Measurements from ENCODE around the gene EIF2B2. TPM values are rescaled to one million over a fixed set of nuclear protein-coding genes. Genes with fewer than 3 reads are reported as not detected.
A peak's percentile ranks its signal among the peaks of the same experiment; 100 is the strongest.

Gene EIF2B2
- total and polyA plus RNA-seq, 9 of the 15 experiments (the other 6 are each of a cell fraction or from before 2014, with no cell fraction given) = 10.6 to 94.1 (median 38.9) TPM

DNA sequence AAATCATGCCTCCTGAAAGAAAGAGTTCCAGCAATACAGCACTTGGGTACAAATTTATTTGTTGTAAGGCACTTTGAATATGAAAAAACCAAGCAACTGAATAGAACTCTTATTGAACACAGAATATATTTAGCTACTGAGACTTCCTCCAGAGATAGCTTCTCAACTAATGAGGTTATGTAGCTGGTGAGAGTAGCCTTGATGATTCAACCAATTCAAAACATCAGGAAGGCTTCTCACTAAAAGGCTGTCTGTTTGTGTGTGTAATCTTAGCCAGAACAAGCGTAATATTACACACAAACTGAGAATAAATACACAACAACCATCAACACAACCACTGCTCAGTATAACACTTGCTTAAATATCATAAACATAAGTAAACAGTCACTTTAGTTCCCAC lies 20.4 kb downstream of the EIF2B2 start:
- Histone ChIP-seq H3K9me1 (ENCODE audit: control insufficient read depth, insufficient read depth, low read length) (no peaks in the 10 kb centered on the region), H3K4me2 (ENCODE audit: insufficient read depth, low read length) (no peak overlapping the region), H3K36me3 (ENCODE audit: control insufficient read depth, insufficient read depth, low read length) (peaks cover 49% of the 10 kb centered on the region; the same call in 2 of the 3 replicates), H2AFZ (ENCODE audit: low read depth, low read length) (no peak overlapping the region), H3K27ac (ENCODE audit: extremely low read depth, low read depth, low read length) (no peak overlapping the region), H3K4me1 (replicated peaks in 1 of 2; ENCODE audit: control insufficient read depth in 2 of 2, insufficient read depth in 2 of 2, low read length in 2 of 2) (peaks cover 0 to 19% of the 10 kb centered on the region in 2 experiments; a peak in 3 of 5 replicates), H3K4me3 (no peak overlapping the region), H4K20me1 (replicated peaks; ENCODE audit: control insufficient read depth, insufficient read depth, low read length) (no peaks in the 10 kb centered on the region), H3K9ac (ENCODE audit: insufficient read depth in 1 of 2, low read depth in 2 of 2, low read length in 2 of 2) (no peak overlapping the region), H3K79me2 (ENCODE audit: control insufficient read depth, insufficient read depth, low read length) (no peaks in the 10 kb centered on the region), H3K9me3 (replicated peaks; ENCODE audit: control insufficient read depth, insufficient read depth, low read depth, low read length) (no peaks in the 10 kb centered on the region), H3K27me3 (ENCODE audit: control insufficient read depth in 2 of 2, insufficient read depth in 2 of 2, low read length in 2 of 2) (no peaks in the 10 kb centered on the region)
- 80% methylated on average over 1 of the region's 1 CpG for WGBS (ENCODE audit: insufficient coverage, low coverage, missing lambda C conversion rate)
- DNase-seq (ENCODE audit: extremely low read depth in 1 of 4, low spot score in 3 of 4) (no peak), ATAC-seq (no peak), FAIRE-seq (no peak)
- ChIA-PET CTCF (ENCODE audit: low intra/inter-chr PET ratio) (no interaction called here), POLR2A (interaction anchor here (0.6 to 1.3 kb wide), 2 partner anchors 9 to 10 kb away, joined by 3 to 4 read pairs; no protein-coding TSS in a partner anchor)
- intact Hi-C loops (cut with micrococcal nuclease) = no loop called here
- in situ Hi-C loops (cut with MboI) = no loop called here
- no TSS peak for BruUV-seq (replicated peaks)
- TF ChIP-seq KLF13 (tag; IDR thresholded peaks at IDR 0.05; ENCODE audit: borderline replicate concordance, low read depth) = no peak

DNA sequence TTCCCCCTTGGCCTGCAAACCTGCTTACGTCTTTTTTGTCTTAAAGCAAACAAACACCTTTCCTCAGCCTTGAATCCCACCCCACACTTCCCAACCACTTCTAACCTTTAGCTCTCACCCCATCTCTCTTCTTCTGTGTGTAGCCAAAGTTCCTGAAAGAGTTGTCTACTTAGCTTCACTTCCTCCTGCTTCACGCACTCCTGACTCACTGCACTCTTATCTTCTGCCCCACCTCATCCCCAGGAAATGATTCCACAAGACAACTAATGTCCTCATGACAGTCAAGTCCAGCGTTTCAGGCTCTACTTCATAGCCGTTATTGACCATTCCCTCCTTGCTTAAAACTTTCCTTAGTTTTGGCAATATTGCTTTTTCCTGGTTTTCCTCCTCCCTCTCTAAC lies 22.4 kb downstream of the EIF2B2 start:
- peak in 2 of 4 experiments; percentile 53 to 72 for DNase-seq (ENCODE audit: extremely low read depth in 1 of 4, low spot score in 3 of 4)
- 0% methylated on average over 4 of the region's 4 CpGs for WGBS (ENCODE audit: insufficient coverage, low coverage, missing lambda C conversion rate)
- Histone ChIP-seq H3K9me1 (ENCODE audit: control insufficient read depth, insufficient read depth, low read length) (no peaks in the 10 kb centered on the region), H3K79me2 (ENCODE audit: control insufficient read depth, insufficient read depth, low read length) (no peaks in the 10 kb centered on the region), H3K4me1 (replicated peaks in 1 of 2; ENCODE audit: control insufficient read depth in 2 of 2, insufficient read depth in 2 of 2, low read length in 2 of 2) (peaks cover 0 to 19% of the 10 kb centered on the region in 2 experiments; a peak in 3 of 5 replicates), H4K20me1 (replicated peaks; ENCODE audit: control insufficient read depth, insufficient read depth, low read length) (no peaks in the 10 kb centered on the region), H3K9ac (ENCODE audit: insufficient read depth in 1 of 2, low read depth in 2 of 2, low read length in 2 of 2) (0 out of 4 replicates have a peak overlapping the region, but pooled peaks of 1 of the 2 experiments have one; percentile 14), H3K36me3 (ENCODE audit: control insufficient read depth, insufficient read depth, low read length) (peaks cover 38% of the 10 kb centered on the region; the same call in 2 of the 3 replicates), H3K27ac (ENCODE audit: extremely low read depth, low read depth, low read length) (peak overlapping the region; percentile 74), H3K4me3 (no peak overlapping the region), H3K4me2 (ENCODE audit: insufficient read depth, low read length) (peak overlapping the region; percentile 60), H2AFZ (ENCODE audit: low read depth, low read length) (0 out of 2 replicates have a peak overlapping the region, but pooled peaks have one; percentile 47), H3K9me3 (replicated peaks; ENCODE audit: control insufficient read depth, insufficient read depth, low read depth, low read length) (no peaks in the 10 kb centered on the region), H3K27me3 (ENCODE audit: control insufficient read depth in 2 of 2, insufficient read depth in 2 of 2, low read length in 2 of 2) (no peaks in the 10 kb centered on the region)
- ChIA-PET CTCF (ENCODE audit: low intra/inter-chr PET ratio) (no interaction called here), POLR2A (interaction anchor here (0.9 to 1.8 kb wide), 5 partner anchors 11 to 164 kb away, joined by 3 to 7 read pairs (median 3); partner anchors contain the start of gene ZC2HC1C)
- peak; percentile 94 for FAIRE-seq
- in situ Hi-C loops (cut with MboI) = no loop called here
- ATAC-seq = peak; percentile 96
- intact Hi-C loops (cut with micrococcal nuclease) = no loop called here
- BruUV-seq (replicated peaks) = no TSS peak
- TF ChIP-seq TRIM24 (IDR thresholded peaks at IDR 0.05) = peak; percentile 35 to 63; a peak in 1 of 4 replicates
- no peak for TF ChIP-seq NCOR1 (IDR thresholded peaks at IDR 0.05)
- no peak for TF ChIP-seq HNRNPLL (IDR thresholded peaks at IDR 0.05; ENCODE audit: low read depth, low read length, poor library complexity, severe bottlenecking)
- TF ChIP-seq RAD51 (IDR thresholded peaks at IDR 0.05; ENCODE audit: borderline replicate concordance, low read depth) = no peak
- no peak for TF ChIP-seq SIN3B (IDR thresholded peaks at IDR 0.05; ENCODE audit: low read depth)
- TF ChIP-seq SNRNP70 (optimal IDR thresholded peaks at IDR 0.05; ENCODE audit: low read depth, low read length) = no peak
- TF ChIP-seq SMAD2 (IDR thresholded peaks at IDR 0.05; ENCODE audit: low read depth, low read length) = no peak
- TF ChIP-seq, protein P1, sequence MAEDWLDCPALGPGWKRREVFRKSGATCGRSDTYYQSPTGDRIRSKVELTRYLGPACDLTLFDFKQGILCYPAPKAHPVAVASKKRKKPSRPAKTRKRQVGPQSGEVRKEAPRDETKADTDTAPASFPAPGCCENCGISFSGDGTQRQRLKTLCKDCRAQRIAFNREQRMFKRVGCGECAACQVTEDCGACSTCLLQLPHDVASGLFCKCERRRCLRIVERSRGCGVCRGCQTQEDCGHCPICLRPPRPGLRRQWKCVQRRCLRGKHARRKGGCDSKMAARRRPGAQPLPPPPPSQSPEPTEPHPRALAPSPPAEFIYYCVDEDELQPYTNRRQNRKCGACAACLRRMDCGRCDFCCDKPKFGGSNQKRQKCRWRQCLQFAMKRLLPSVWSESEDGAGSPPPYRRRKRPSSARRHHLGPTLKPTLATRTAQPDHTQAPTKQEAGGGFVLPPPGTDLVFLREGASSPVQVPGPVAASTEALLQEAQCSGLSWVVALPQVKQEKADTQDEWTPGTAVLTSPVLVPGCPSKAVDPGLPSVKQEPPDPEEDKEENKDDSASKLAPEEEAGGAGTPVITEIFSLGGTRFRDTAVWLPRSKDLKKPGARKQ (CRISPR knock-in tag; IDR thresholded peaks at IDR 0.05) = no peak
- no peak for TF ChIP-seq ZNF561 (CRISPR knock-in tag; conservative IDR thresholded peaks at IDR 0.05)
- TF ChIP-seq, protein P2, sequence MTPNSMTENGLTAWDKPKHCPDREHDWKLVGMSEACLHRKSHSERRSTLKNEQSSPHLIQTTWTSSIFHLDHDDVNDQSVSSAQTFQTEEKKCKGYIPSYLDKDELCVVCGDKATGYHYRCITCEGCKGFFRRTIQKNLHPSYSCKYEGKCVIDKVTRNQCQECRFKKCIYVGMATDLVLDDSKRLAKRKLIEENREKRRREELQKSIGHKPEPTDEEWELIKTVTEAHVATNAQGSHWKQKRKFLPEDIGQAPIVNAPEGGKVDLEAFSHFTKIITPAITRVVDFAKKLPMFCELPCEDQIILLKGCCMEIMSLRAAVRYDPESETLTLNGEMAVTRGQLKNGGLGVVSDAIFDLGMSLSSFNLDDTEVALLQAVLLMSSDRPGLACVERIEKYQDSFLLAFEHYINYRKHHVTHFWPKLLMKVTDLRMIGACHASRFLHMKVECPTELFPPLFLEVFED (CRISPR knock-in tag; conservative IDR thresholded peaks at IDR 0.05) = no peak
